Suprapubic skin (tissue), 4 donors: ENCODE results near the gene HLA-DPB1. TPM values are rescaled to one million over a fixed set of nuclear protein-coding genes. Genes with fewer than 3 reads are reported as not detected.
A peak's percentile ranks its signal among the peaks of the same experiment; 100 is the strongest.

Experiments used
- DNase-seq, 2 donors: peaks; one replicate each; pipeline ENCODE4 v3.0.0-alpha.2; 2019; ENCODE audit warnings: low spot score in 2 of 2
- H3K27ac ChIP-seq: fragments of 200-600 bp; sonication (generic); one replicate; pipeline ENCODE4 v1.5.1; 2019
- H3K27me3 ChIP-seq: fragments of 200-600 bp; sonication (generic); one replicate; pipeline ENCODE4 v1.5.1; 2019
- H3K36me3 ChIP-seq: fragments of 200-600 bp; sonication (generic); one replicate; pipeline ENCODE4 v1.5.1; 2019
- H3K4me1 ChIP-seq: fragments of 200-600 bp; sonication (generic); one replicate; pipeline ENCODE4 v1.5.1; 2019
- H3K4me3 ChIP-seq: fragments of 200-600 bp; sonication (generic); one replicate; pipeline ENCODE4 v1.5.1; 2019; ENCODE audit warnings: mild to moderate bottlenecking
- H3K9me3 ChIP-seq: fragments of 200-600 bp; sonication (generic); one replicate; pipeline ENCODE4 v1.5.1; 2019
- EP300 ChIP-seq: sonication (generic); formaldehyde crosslinking; IDR thresholded peaks from one replicate; pipeline ENCODE4 v1.6.1; 2017; ENCODE audit warnings: antibody characterized with exemption
- POLR2A ChIP-seq, 2 donors: fragments of 450-650 bp; IDR thresholded peaks; one replicate each; pipeline ENCODE4 v1.6.1; 2017; ENCODE audit warnings: antibody characterized with exemption in 2 of 2, mild to moderate bottlenecking in 2 of 2, moderate library complexity in 2 of 2
- POLR2AphosphoS5 ChIP-seq, 3 donors: sonication (generic); formaldehyde crosslinking; IDR thresholded peaks; one replicate each; pipeline ENCODE4 v1.6.1; 2017; ENCODE audit warnings: antibody characterized with exemption in 3 of 3
- WGBS: methylation state at CpG from one replicate; pipeline ENCODE4 v1.1.5; 2018; 5-methylcytosine and 5-hydroxymethylcytosine counted together
- total RNA-seq, 4 donors: library from RNA; depleted of rRNA; stranded (reverse); fragments of >200 nt; gene quantifications; one replicate each; pipeline ENCODE4 v1.1.0, GENCODE V29; 2016
- TF ChIP-seq, protein P1 (sequence below), 2 donors: fragments of 200-600 bp in 1 of 2; fragments of 450-650 bp in 1 of 2; sonication (generic) in 1 of 2; IDR thresholded peaks; one replicate each; pipeline ENCODE4 v1.5.1; 2016 to 2019; ENCODE audit warnings: antibody characterized with exemption in 2 of 2, mild to moderate bottlenecking in 1 of 2, moderate library complexity in 1 of 2

Gene HLA-DPB1
- total RNA-seq, 4 donors from 2014 or later: 23.7 to 76.6 (median 51.7) TPM

DNA sequence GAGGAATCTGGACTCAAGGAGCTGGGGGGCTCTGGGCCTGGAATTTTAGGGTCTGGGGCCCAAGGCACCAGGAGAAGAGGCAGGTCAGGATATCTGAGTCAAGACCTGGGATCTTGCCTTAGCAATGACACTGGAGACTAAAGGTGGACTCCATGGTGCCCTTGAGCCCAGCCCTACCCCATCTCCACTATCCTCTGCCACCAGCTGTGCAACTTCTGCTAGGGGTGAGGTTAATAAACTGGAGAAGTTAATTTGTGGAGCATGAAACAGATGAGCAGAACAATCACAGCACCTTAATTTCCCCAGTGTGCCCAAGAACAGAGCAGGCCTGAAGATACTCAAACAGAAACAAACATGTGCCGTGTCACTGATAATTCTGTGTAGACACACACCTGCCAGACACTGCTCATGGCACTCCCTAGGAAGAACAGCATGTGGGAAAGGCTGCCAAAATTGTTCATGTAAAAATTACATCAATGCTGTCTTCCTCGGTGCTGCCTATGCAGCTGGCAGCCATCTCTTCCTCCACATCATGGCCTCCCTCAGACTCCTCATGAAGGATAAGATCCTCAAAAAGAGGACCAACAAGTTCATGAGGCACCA lies 3.2 kb downstream of the HLA-DPB1 start:
- 55% methylated on average over 2 of the region's 2 CpGs for WGBS
- Histone ChIP-seq H3K27ac (no peak overlapping the region), H3K9me3 (no peaks in the 10 kb centered on the region), H3K36me3 (no peaks in the 10 kb centered on the region), H3K4me3 (no peak overlapping the region), H3K27me3 (no peaks in the 10 kb centered on the region), H3K4me1 (peaks cover 11% of the 10 kb centered on the region)
- no peak for TF ChIP-seq POLR2AphosphoS5 (IDR thresholded peaks at IDR 0.05)
- DNase-seq: no peak

DNA sequence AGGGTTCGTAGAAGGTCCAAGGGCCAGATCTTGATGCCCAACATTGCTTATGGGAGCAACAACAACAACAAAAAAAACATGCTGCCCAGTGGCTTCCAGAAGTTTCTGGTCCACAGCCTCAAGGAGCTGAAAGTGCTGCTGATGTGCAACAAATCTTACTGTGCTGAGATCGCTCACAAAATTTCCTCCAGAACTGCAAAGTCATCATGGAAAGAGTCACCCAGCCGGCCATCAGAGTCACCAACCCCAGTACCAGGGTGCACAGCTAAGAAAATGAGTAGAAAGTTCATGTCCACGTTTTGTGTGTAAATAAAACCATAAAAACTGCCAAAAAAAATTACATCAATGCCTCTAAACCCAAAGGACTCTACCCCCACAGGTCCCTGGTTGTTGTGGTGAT lies 3.8 kb downstream of the HLA-DPB1 start:
- H3K36me3 ChIP-seq: no peaks in the 10 kb centered on the region
- WGBS: 71% methylated on average over 4 of the region's 4 CpGs
- H3K4me1 ChIP-seq: peaks cover 11% of the 10 kb centered on the region
- DNase-seq: no peak
- H3K27ac ChIP-seq: no peak overlapping the region
- TF ChIP-seq POLR2AphosphoS5 (IDR thresholded peaks at IDR 0.05) (no peak), EP300 (no peak), POLR2A (IDR thresholded peaks at IDR 0.05) (no peak)
- TF ChIP-seq, protein P1, sequence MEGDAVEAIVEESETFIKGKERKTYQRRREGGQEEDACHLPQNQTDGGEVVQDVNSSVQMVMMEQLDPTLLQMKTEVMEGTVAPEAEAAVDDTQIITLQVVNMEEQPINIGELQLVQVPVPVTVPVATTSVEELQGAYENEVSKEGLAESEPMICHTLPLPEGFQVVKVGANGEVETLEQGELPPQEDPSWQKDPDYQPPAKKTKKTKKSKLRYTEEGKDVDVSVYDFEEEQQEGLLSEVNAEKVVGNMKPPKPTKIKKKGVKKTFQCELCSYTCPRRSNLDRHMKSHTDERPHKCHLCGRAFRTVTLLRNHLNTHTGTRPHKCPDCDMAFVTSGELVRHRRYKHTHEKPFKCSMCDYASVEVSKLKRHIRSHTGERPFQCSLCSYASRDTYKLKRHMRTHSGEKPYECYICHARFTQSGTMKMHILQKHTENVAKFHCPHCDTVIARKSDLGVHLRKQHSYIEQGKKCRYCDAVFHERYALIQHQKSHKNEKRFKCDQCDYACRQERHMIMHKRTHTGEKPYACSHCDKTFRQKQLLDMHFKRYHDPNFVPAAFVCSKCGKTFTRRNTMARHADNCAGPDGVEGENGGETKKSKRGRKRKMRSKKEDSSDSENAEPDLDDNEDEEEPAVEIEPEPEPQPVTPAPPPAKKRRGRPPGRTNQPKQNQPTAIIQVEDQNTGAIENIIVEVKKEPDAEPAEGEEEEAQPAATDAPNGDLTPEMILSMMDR (IDR thresholded peaks at IDR 0.05): no peak
- no peaks in the 10 kb centered on the region for H3K9me3 ChIP-seq
- no peak overlapping the region for H3K4me3 ChIP-seq
- H3K27me3 ChIP-seq: no peaks in the 10 kb centered on the region

DNA sequence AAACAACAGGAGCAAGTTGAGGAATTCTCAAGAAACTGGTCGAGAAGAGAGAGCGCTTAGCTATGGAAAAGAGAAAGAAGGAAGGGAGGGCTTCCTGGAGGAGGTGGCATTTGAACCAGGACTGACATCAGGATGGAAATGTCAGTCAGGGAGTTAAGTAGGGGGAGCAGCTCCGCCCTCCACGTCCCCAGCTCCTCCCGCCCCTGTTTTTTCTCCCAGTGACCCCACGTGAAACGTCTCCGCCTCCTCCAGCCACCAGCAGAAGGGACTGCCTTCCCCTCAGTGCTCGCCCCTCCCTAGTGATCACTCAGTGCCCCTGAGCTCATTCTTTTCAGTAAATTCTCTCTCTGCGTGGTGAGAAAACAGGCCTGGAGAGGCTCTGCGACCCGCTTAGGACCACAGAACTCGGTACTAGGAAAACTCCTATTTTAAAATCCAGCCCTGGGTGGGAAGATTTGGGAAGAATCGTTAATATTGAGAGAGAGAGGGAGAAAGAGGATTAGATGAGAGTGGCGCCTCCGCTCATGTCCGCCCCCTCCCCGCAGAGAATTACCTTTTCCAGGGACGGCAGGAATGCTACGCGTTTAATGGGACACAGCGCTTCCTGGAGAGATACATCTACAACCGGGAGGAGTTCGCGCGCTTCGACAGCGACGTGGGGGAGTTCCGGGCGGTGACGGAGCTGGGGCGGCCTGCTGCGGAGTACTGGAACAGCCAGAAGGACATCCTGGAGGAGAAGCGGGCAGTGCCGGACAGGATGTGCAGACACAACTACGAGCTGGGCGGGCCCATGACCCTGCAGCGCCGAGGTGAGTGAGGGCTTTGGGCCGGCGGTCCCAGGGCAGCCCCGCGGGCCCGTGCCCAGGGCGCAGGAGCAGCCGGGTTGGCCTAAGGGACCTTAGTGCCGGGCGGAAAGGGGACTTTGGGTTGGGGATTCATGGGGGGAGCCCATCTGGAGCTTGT lies 4.6 kb downstream of the HLA-DPB1 start:
- WGBS: 20% methylated on average over 40 of the region's 49 CpGs
- Histone ChIP-seq H3K27ac (peak overlapping the region; percentile 71), H3K9me3 (no peaks in the 10 kb centered on the region), H3K27me3 (no peaks in the 10 kb centered on the region), H3K4me1 (peaks cover 11% of the 10 kb centered on the region), H3K36me3 (peaks cover 7% of the 10 kb centered on the region), H3K4me3 (peak overlapping the region; percentile 45)
- peak in 1 of 2 donors; percentile 81 for DNase-seq
- TF ChIP-seq POLR2A (IDR thresholded peaks at IDR 0.05) (peak in 1 of 2 donors; percentile 47), POLR2AphosphoS5 (IDR thresholded peaks at IDR 0.05) (no peak)

- peaks cover 14% of the 10 kb centered on the region for H3K36me3 ChIP-seq
- peak overlapping the region; percentile 45 for H3K4me3 ChIP-seq
- 68% methylated on average over 15 of the region's 16 CpGs for WGBS
- TF ChIP-seq POLR2AphosphoS5 (IDR thresholded peaks at IDR 0.05): no peak
- no peak for TF ChIP-seq POLR2A (IDR thresholded peaks at IDR 0.05)
- TF ChIP-seq EP300: no peak
- TF ChIP-seq, protein P1 (IDR thresholded peaks at IDR 0.05): no peak
- H3K27me3 ChIP-seq: no peaks in the 10 kb centered on the region
- H3K27ac ChIP-seq: no peak overlapping the region
- H3K4me1 ChIP-seq: peaks cover 11% of the 10 kb centered on the region
- no peak for DNase-seq
- no peaks in the 10 kb centered on the region for H3K9me3 ChIP-seq
These were observed 5.5 kb downstream of the HLA-DPB1 start for GRCh38 chr6:33081098-33081824.

DNA sequence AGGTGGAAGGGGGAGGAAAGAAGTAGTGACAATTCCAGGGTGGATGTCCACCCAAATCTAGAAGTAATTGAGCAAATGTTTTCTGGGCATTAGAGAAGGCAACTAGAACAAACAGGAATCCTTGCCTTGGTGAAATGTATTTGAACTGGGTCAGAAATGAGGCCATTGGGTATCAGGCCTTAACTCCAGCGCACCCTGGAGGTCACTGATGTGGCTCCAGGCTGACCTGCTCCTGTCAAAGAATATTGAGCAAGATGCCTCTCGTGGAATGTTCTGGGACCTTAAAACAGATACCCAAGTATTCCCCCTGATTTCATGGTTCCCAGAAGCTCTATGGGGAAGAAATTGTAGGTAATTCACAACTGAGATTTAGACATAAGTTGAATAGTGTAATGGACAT lies 6.9 kb downstream of the HLA-DPB1 start:
- no peak overlapping the region for H3K4me3 ChIP-seq
- no peaks in the 10 kb centered on the region for H3K9me3 ChIP-seq
- TF ChIP-seq EP300: no peak
- no peak for TF ChIP-seq POLR2A (IDR thresholded peaks at IDR 0.05)
- TF ChIP-seq, protein P1 (IDR thresholded peaks at IDR 0.05): peak in 1 of 2 donors; percentile 83
- H3K27me3 ChIP-seq: no peaks in the 10 kb centered on the region
- peaks cover 11% of the 10 kb centered on the region for H3K4me1 ChIP-seq
- peaks cover 28% of the 10 kb centered on the region for H3K36me3 ChIP-seq
- no peak for DNase-seq
- 0% methylated on average over 2 of the region's 2 CpGs for WGBS
- no peak overlapping the region for H3K27ac ChIP-seq
